Measurements from ENCODE around the gene SH3RF1. TPM values are rescaled to one million over a fixed set of nuclear protein-coding genes. Genes with fewer than 3 reads are reported as not detected.

The SH3RF1 gene
- total and polyA plus RNA-seq, 4 donors: 1.8 to 7.9 (median 3.5) TPM

- Histone ChIP-seq H3K4me3 (ENCODE audit: low read depth in 1 of 3, low read length in 3 of 3) (no peak overlapping the region), H3K9me3 (ENCODE audit: control insufficient read depth in 4 of 4, low read length in 3 of 4) (no peaks in the 10 kb centered on the region), H3K36me3 (ENCODE audit: control insufficient read depth in 4 of 4, insufficient read depth in 3 of 4, low read depth in 1 of 4, low read length in 3 of 4) (no peaks in the 10 kb centered on the region), H3K9ac (ENCODE audit: low read depth in 1 of 2, low read length in 2 of 2) (peak overlapping the region in 1 of 2 donors; percentile 7), H3K27ac (ENCODE audit: low read depth in 1 of 2, low read length in 2 of 2) (peak overlapping the region in 1 of 2 donors; percentile 23), H3K4me1 (ENCODE audit: control insufficient read depth in 4 of 4, insufficient read depth in 4 of 4, low read length in 3 of 4) (peaks cover 8 to 50% (median 40%) of the 10 kb centered on the region in 4 donors), H3K27me3 (ENCODE audit: control insufficient read depth in 4 of 4, insufficient read depth in 4 of 4, low read length in 3 of 4) (no peaks in the 10 kb centered on the region)
- TF ChIP-seq YY1 (IDR thresholded peaks at IDR 0.05) (no peak), MAX (IDR thresholded peaks at IDR 0.05) (no peak), JUND (IDR thresholded peaks at IDR 0.05) (no peak), FOXA1 (IDR thresholded peaks at IDR 0.05) (no peak), SP1 (IDR thresholded peaks at IDR 0.05) (no peak), HNF4G (IDR thresholded peaks at IDR 0.05) (no peak), EGR1 (IDR thresholded peaks at IDR 0.05; ENCODE audit: low read depth in 2 of 2) (no peak), CTCF (IDR thresholded peaks at IDR 0.05; ENCODE audit: low read depth, low read length, missing input control) (no peak), RAD21 (IDR thresholded peaks at IDR 0.05) (no peak), NR2F2 (IDR thresholded peaks at IDR 0.05) (no peak), RXRA (IDR thresholded peaks at IDR 0.05) (no peak), FOXA2 (IDR thresholded peaks at IDR 0.05) (no peak), HNF4A (conservative IDR thresholded peaks at IDR 0.05) (no peak), TAF1 (conservative IDR thresholded peaks at IDR 0.05) (no peak), GABPA (IDR thresholded peaks at IDR 0.05 in 1 of 2, conservative IDR thresholded peaks at IDR 0.05 in 1 of 2) (no peak)
- TF ChIP-seq, protein P1, sequence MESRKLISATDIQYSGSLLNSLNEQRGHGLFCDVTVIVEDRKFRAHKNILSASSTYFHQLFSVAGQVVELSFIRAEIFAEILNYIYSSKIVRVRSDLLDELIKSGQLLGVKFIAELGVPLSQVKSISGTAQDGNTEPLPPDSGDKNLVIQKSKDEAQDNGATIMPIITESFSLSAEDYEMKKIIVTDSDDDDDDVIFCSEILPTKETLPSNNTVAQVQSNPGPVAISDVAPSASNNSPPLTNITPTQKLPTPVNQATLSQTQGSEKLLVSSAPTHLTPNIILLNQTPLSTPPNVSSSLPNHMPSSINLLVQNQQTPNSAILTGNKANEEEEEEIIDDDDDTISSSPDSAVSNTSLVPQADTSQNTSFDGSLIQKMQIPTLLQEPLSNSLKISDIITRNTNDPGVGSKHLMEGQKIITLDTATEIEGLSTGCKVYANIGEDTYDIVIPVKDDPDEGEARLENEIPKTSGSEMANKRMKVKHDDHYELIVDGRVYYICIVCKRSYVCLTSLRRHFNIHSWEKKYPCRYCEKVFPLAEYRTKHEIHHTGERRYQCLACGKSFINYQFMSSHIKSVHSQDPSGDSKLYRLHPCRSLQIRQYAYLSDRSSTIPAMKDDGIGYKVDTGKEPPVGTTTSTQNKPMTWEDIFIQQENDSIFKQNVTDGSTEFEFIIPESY (IDR thresholded peaks at IDR 0.05): no peak
- TF ChIP-seq, protein P2, sequence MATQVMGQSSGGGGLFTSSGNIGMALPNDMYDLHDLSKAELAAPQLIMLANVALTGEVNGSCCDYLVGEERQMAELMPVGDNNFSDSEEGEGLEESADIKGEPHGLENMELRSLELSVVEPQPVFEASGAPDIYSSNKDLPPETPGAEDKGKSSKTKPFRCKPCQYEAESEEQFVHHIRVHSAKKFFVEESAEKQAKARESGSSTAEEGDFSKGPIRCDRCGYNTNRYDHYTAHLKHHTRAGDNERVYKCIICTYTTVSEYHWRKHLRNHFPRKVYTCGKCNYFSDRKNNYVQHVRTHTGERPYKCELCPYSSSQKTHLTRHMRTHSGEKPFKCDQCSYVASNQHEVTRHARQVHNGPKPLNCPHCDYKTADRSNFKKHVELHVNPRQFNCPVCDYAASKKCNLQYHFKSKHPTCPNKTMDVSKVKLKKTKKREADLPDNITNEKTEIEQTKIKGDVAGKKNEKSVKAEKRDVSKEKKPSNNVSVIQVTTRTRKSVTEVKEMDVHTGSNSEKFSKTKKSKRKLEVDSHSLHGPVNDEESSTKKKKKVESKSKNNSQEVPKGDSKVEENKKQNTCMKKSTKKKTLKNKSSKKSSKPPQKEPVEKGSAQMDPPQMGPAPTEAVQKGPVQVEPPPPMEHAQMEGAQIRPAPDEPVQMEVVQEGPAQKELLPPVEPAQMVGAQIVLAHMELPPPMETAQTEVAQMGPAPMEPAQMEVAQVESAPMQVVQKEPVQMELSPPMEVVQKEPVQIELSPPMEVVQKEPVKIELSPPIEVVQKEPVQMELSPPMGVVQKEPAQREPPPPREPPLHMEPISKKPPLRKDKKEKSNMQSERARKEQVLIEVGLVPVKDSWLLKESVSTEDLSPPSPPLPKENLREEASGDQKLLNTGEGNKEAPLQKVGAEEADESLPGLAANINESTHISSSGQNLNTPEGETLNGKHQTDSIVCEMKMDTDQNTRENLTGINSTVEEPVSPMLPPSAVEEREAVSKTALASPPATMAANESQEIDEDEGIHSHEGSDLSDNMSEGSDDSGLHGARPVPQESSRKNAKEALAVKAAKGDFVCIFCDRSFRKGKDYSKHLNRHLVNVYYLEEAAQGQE (IDR thresholded peaks at IDR 0.05): no peak
- TF ChIP-seq, protein P3, sequence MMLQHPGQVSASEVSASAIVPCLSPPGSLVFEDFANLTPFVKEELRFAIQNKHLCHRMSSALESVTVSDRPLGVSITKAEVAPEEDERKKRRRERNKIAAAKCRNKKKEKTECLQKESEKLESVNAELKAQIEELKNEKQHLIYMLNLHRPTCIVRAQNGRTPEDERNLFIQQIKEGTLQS (IDR thresholded peaks at IDR 0.05): no peak
- 67% methylated on average over 4 of the region's 4 CpGs for WGBS
- no peak for DNase-seq (ENCODE audit: low spot score)
Observed at GRCh38 chr4:169256856-169257761, 13.6 kb downstream of the SH3RF1 start.

All from liver (tissue), 9 donors.